Superior temporal gyrus (tissue), 1 donor: ENCODE measurements around the gene SLTM.
"Not testable (repeated sequence)": the region's sequence is repeated elsewhere in the genome, so short reads cannot be mapped to it uniquely, and the experiment has no call there.

Experiments
- DNase-seq: peaks from one replicate; pipeline ENCODE4 v3.0.0-alpha.2; 2016; ENCODE audit errors: extremely low spot score

SLTM gene

GRCh38 chr15:58876306-58877106, 57.0 kb downstream of the SLTM start:
- DNase-seq: no peak

DNA sequence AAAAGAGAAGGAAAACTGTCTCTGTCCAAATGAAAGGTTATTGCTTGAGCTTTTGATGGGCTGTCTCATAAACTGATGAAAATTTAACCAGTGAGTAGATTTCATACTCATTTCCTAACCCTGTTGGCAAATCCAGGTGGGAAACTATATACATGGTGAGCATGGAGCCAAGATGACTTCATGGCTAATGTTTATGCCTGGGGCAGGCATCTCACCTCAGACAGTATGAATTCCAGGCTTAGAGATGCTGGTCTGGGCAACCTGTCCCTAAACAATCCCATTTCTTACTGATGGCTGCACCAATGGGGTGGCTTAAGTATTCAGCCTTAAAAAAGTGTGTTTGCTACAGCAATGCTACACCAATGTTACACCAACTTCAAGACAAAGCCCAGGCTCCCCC, 58.1 kb downstream of the SLTM start:
- no peak for DNase-seq

GRCh38 chr15:58873267-58873666, 60.2 kb downstream of the SLTM start:
- DNase-seq: no peak

GRCh38 chr15:58870451-58870850, 63.0 kb downstream of the SLTM start:
- DNase-seq: no peak

DNA sequence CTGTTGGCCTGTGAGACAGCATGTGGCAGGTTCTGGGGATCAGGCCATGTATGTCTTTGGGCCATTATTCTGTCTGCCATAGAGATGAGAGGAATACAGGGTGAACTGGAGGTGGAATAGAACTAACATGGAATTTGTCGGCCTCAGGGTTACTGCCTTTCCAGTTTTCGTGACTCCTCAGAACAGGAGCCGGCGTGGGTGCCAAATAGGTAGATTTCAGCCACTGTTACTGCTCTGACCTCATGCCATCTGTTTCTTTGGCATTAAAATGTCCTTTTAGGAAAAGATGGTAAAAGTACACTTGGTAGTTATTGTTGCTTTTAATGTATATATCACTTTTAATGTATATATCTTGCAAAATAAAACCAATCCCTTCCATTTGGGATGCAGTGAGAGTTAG, 65.6 kb downstream of the SLTM start:
- DNase-seq: no peak

DNA sequence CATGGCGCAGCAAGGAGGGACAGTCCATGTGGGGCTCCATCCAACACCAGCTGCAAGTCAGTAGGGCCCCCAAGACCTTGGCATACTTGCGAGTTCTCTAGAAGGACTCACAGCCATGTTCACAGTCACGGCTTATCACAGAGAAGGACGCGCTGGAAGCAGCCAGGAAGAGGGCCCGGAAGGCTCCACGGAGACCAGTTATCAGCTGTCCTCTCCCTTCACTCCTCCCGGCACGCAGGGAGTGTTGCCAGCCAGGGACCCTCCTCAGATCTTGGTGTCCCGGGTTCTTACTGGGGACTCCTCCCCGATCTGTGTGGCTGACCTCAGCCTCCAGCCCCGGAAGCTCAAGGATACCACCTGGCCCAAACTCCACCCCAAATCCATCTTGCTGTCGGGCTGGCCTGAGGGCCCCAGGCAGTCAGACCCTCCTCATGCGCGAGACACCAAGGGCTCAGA, 68.0 kb downstream of the SLTM start:
- DNase-seq: no peak

GRCh38 chr15:58864602-58865424, 68.7 kb downstream of the SLTM start:
- no peak for DNase-seq

DNA sequence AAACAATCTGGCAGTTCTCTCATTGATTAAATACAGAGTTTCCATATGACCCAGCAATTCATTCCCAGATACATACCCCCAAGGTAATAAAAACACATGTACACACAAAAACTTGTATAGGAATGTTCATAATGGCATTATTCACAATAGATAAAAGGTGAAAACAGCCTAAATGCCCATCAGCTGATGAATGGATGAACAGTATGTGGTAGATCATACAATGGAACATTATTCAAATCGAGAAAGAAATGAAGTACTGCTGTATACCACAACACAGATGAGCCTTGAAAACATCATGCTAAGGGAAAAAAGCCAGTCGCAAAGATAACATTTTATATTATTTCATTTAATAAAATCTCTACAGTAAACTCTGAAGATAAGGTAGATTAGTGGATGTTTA, 71.2 kb downstream of the SLTM start:
- no peak for DNase-seq

- not testable (repeated sequence) for DNase-seq
Observed at GRCh38 chr15:58856621-58857020, 76.9 kb downstream of the SLTM start.

GRCh38 chr15:58856086-58856485, 77.4 kb downstream of the SLTM start:
- no peak for DNase-seq

GRCh38 chr15:58854593-58854992, 78.9 kb downstream of the SLTM start:
- no peak for DNase-seq

DNA sequence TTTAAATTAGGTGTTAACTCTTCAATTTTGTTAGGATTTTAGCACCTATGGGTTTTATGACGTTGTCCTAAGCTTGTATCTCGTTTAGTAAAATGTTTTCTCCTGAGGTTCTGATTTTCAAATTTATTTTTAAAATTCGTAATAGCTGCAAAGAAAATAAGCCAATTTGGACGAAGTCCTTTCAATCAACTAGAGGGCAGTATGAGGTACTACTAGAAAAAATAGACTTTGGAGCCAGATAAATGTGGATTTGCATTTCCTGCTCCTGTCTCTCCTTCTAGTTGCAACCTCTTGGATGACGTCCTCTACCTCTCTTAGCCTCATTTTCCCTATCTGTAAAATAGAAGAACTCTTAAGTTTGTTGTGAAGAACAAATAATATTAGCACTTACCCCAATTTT, 81.1 kb downstream of the SLTM start:
- no peak for DNase-seq

DNA sequence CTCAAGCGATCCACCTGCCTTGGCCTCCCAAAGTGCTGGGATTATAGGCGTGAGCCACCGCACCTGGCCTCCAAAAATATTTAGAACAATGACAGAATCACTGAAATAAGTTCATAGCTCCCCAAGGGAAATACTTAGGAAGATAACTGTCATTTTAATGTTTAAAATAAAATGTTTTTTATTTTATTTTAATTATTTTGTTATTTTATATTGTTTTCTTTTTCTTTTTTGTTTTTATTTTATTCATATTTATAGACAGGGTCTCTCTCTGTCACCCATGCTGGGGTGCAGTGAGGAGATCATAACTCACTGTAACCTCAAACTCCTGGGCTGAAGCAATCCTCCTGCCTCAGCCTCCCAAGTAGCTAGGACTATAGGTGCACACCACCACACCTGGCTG, 82.3 kb downstream of the SLTM start:
- not testable (repeated sequence) for DNase-seq

DNA sequence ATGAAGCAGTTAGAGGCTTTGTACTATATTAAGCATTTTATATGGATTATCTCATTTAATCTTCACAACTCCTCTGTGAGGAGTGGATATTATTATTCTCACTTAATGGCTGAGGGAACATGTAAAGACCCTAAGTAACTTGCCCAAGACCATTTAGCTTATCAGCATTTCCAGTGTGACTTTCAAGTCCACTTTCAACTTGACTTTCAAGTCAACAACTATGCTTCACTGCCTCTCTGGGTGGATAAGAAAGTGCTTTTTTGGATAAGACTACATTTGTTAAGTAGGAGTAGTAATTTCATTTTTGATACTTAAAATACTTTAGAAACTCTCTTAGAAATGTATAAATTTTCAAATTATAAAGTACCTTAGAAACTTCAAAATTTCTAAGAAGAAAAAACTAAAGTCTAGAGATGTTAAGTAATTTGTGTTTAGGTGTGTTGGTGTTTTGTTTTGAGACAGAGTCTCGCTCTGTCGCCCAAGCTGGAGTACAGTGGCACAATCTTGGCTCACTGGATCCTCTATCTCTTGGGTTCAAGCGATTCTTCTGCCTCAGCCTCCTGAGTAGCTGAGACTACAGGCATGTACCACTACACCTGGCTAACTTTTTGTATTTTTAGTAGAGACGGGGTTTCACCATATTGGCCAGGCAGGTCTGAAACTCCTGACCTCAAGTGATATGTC, 90.6 kb downstream of the SLTM start:
- no peak for DNase-seq

GRCh38 chr15:58840048-58840447, 93.4 kb downstream of the SLTM start:
- no peak for DNase-seq

- peak; percentile 5 for DNase-seq
Observed at GRCh38 chr15:58839485-58839884, 94.0 kb downstream of the SLTM start.

DNA sequence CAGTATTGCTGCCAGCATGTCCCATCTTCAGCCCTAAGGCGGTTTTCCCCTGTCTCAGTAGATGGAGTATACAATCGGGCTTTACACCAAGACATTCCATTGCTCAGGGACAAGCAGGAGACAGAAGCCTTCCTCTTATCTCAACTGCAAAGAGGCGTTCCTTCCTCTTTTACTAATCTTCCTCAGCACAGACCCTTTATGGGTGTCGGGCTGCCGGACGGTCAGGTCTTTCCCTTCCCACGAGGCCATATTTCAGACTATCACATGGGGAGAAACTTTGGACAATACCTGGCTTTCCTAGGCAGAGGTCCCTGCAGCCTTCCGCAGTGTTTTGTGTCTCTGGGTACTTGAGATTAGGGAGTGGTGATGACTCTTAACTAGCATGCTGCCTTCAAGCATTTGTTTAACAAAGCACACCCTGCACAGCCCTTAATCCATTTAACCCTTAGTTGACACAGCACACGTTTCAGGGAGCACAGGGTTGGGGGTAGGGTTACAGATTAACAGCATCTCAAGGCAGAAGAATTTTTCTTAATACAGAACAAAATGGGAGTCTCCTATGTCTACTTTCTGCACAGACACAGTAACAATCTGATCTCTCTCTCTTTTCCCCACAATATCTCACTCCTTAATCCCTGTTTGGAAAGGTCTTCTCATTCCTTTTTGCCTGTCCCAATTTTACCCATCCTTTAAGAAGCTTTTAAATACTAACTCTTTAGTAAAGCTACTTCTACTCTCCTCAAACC, 99.6 kb downstream of the SLTM start:
- DNase-seq: not testable (repeated sequence)

DNA sequence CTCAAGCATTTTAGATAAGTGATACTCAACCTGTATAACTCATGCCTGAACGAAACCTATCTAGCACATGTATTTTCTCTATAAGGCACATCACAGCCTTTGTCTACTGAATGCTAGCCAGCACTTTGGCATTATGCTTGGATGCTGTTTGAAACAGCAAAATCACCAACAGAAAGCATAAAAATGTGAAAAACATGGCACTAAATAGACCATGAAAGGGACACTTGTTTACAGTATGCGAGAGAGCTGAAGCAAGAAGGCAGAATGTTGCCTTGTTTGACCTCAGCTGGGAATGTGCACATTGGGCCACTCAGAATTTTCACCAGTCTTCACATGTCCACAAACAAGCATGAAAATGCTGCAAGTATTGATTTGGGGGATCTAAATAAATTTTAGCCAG, 102.9 kb downstream of the SLTM start:
- DNase-seq: peak; percentile 49
